Lower leg skin (tissue), 4 donors: ENCODE data around the gene KCNN3. TPM values are rescaled to one million over a fixed set of nuclear protein-coding genes. Genes with fewer than 3 reads are reported as not detected.

Source experiments
- DNase-seq, 2 donors: peaks; one replicate each; pipeline ENCODE4 v3.0.0-alpha.2; 2019; ENCODE audit warnings: low spot score in 2 of 2
- H3K4me3 ChIP-seq: fragments of 200-600 bp; sonication (generic); 2 replicates; pipeline ENCODE4 v1.5.1; 2017; ENCODE audit warnings: mild to moderate bottlenecking, low read depth; ENCODE audit not compliant: poor library complexity, severe bottlenecking
- CTCF ChIP-seq, 3 donors: fragments of 450-650 bp; IDR thresholded peaks; one replicate each; pipeline ENCODE4 v1.5.1; 2016; ENCODE audit warnings: antibody characterized with exemption in 3 of 3, mild to moderate bottlenecking in 3 of 3, moderate library complexity in 2 of 3
- POLR2A ChIP-seq, 2 donors: fragments of 450-650 bp; IDR thresholded peaks; one replicate each; pipeline ENCODE4 v1.6.1; 2016 to 2017; ENCODE audit warnings: antibody characterized with exemption in 2 of 2, mild to moderate bottlenecking in 1 of 2, moderate library complexity in 1 of 2
- WGBS, 2 donors: methylation state at CpG; one replicate each; pipeline ENCODE4 v1.1.5; 2018; 5-methylcytosine and 5-hydroxymethylcytosine counted together
- intact Hi-C: fragments of 100-400 bp; cut with DNase I; formaldehyde crosslinking; loops from one replicate; pipeline ENCODE4 v1.15.0; 2023; ENCODE audit warnings: low total_unique reads
- total RNA-seq, 4 donors: library from RNA; depleted of rRNA; stranded (reverse); fragments of >200 nt; gene quantifications; one replicate each; pipeline ENCODE4 v1.1.0, GENCODE V29; 2016

The KCNN3 gene
- total RNA-seq, 4 donors from 2014 or later: 0.13 to 2.1 (median 0.36) TPM

GRCh38 chr1:154835531-154836324 lies 34.4 kb downstream of the KCNN3 start:
- WGBS, 2 donors: 71 to 73% methylated on average over 6 of the region's 6 CpGs
- no peak for DNase-seq

GRCh38 chr1:154833841-154834240 lies 36.2 kb downstream of the KCNN3 start:
- no peak overlapping the region for H3K4me3 ChIP-seq
- intact Hi-C loops: no loop called here
- 71 to 74% methylated on average over 5 of the region's 5 CpGs for WGBS, 2 donors
- TF ChIP-seq POLR2A (IDR thresholded peaks at IDR 0.05) (no peak), CTCF (IDR thresholded peaks at IDR 0.05) (no peak)
- no peak for DNase-seq

More at GRCh38 chr1:154835531-154836324, 34.4 kb downstream of the KCNN3 start:
- no peak overlapping the region for H3K4me3 ChIP-seq
- TF ChIP-seq CTCF (IDR thresholded peaks at IDR 0.05): no peak
- TF ChIP-seq POLR2A (IDR thresholded peaks at IDR 0.05): no peak
- intact Hi-C loops: no loop called here

- 76 to 78% methylated on average over 7 to 9 of the region's 9 CpGs for WGBS, 2 donors
- DNase-seq: no peak
- H3K4me3 ChIP-seq: no peak overlapping the region
- intact Hi-C loops: no loop called here
- TF ChIP-seq POLR2A (IDR thresholded peaks at IDR 0.05): no peak
- TF ChIP-seq CTCF (IDR thresholded peaks at IDR 0.05): no peak
Measured at GRCh38 chr1:154833209-154833608, 36.9 kb downstream of the KCNN3 start.

- WGBS, 2 donors: 98% methylated on average over 2 of the region's 2 CpGs
- DNase-seq: no peak
- intact Hi-C loops: no loop called here
- TF ChIP-seq CTCF (IDR thresholded peaks at IDR 0.05): no peak
- no peak for TF ChIP-seq POLR2A (IDR thresholded peaks at IDR 0.05)
- no peak overlapping the region for H3K4me3 ChIP-seq
Measured at GRCh38 chr1:154832384-154832783, 37.7 kb downstream of the KCNN3 start.

GRCh38 chr1:154831462-154831861 lies 38.6 kb downstream of the KCNN3 start:
- 81 to 93% methylated on average over 2 of the region's 2 CpGs for WGBS, 2 donors
- no peak for TF ChIP-seq CTCF (IDR thresholded peaks at IDR 0.05)
- no peak for TF ChIP-seq POLR2A (IDR thresholded peaks at IDR 0.05)
- no peak overlapping the region for H3K4me3 ChIP-seq
- intact Hi-C loops: no loop called here
- DNase-seq: no peak

GRCh38 chr1:154829062-154829461 lies 41.0 kb downstream of the KCNN3 start:
- no peak for TF ChIP-seq POLR2A (IDR thresholded peaks at IDR 0.05)
- no peak for TF ChIP-seq CTCF (IDR thresholded peaks at IDR 0.05)
- DNase-seq: no peak
- intact Hi-C loops: no loop called here
- 80 to 95% methylated on average over 5 of the region's 5 CpGs for WGBS, 2 donors
- H3K4me3 ChIP-seq: no peak overlapping the region
